Measurements from ENCODE around the gene PIEZO2.

The PIEZO2 gene

GRCh38 chr18:11064727-11065460 is 84.5 kb downstream of the PIEZO2 start:
- WGBS, 2 experiments (ENCODE audit: insufficient coverage in 2 of 2) = no CpG with 5 or more reads among the region's 7 CpGs
- no peaks in the 10 kb centered on the region for H3K4me1 ChIP-seq (ENCODE audit: control insufficient read depth, insufficient read depth, low read length, poor library complexity, severe bottlenecking)
- no peaks in the 10 kb centered on the region for H3K36me3 ChIP-seq (ENCODE audit: control insufficient read depth, insufficient read depth, low read length)
- no peaks in the 10 kb centered on the region for H3K9me3 ChIP-seq (ENCODE audit: control insufficient read depth, low read length)
- no peak overlapping the region for H3K4me3 ChIP-seq (ENCODE audit: extremely low read depth, insufficient read depth, low read length, poor library complexity, severe bottlenecking)
- no peak overlapping the region for H3K27ac ChIP-seq (ENCODE audit: low read depth, low read length, severe bottlenecking)

GRCh38 chr18:11064106-11064505 is 85.3 kb downstream of the PIEZO2 start:
- Histone ChIP-seq H3K4me1 (ENCODE audit: control insufficient read depth, insufficient read depth, low read length, poor library complexity, severe bottlenecking) (no peaks in the 10 kb centered on the region), H3K36me3 (ENCODE audit: control insufficient read depth, insufficient read depth, low read length) (no peaks in the 10 kb centered on the region), H3K9me3 (ENCODE audit: control insufficient read depth, low read length) (no peaks in the 10 kb centered on the region), H3K4me3 (ENCODE audit: extremely low read depth, insufficient read depth, low read length, poor library complexity, severe bottlenecking) (no peak overlapping the region), H3K27ac (ENCODE audit: low read depth, low read length, severe bottlenecking) (no peak overlapping the region)
- no CpG with 5 or more reads among the region's 2 CpGs for WGBS, 2 experiments (ENCODE audit: insufficient coverage in 2 of 2)

GRCh38 chr18:11055721-11056120 is 93.6 kb downstream of the PIEZO2 start:
- WGBS, 2 experiments (ENCODE audit: insufficient coverage in 2 of 2) = 94 to 96% methylated on average over 8 of the region's 8 CpGs

GRCh38 chr18:11054497-11054896 is 94.9 kb downstream of the PIEZO2 start:
- 100% methylated on average over 1 of the region's 4 CpGs for WGBS, 2 experiments (ENCODE audit: insufficient coverage in 2 of 2)
- Histone ChIP-seq H3K36me3 (ENCODE audit: control insufficient read depth, insufficient read depth, low read length) (no peaks in the 10 kb centered on the region), H3K4me1 (ENCODE audit: control insufficient read depth, insufficient read depth, low read length, poor library complexity, severe bottlenecking) (peaks cover 13% of the 10 kb centered on the region), H3K9me3 (ENCODE audit: control insufficient read depth, low read length) (no peaks in the 10 kb centered on the region), H3K4me3 (ENCODE audit: extremely low read depth, insufficient read depth, low read length, poor library complexity, severe bottlenecking) (no peak overlapping the region), H3K27ac (ENCODE audit: low read depth, low read length, severe bottlenecking) (no peak overlapping the region)

More at GRCh38 chr18:11055721-11056120, 93.6 kb downstream of the PIEZO2 start:
- Histone ChIP-seq H3K4me3 (ENCODE audit: extremely low read depth, insufficient read depth, low read length, poor library complexity, severe bottlenecking) (no peak overlapping the region), H3K9me3 (ENCODE audit: control insufficient read depth, low read length) (no peaks in the 10 kb centered on the region), H3K27ac (ENCODE audit: low read depth, low read length, severe bottlenecking) (no peak overlapping the region), H3K4me1 (ENCODE audit: control insufficient read depth, insufficient read depth, low read length, poor library complexity, severe bottlenecking) (peaks cover 13% of the 10 kb centered on the region), H3K36me3 (ENCODE audit: control insufficient read depth, insufficient read depth, low read length) (no peaks in the 10 kb centered on the region)

GRCh38 chr18:11053293-11053692 is 96.1 kb downstream of the PIEZO2 start:
- no peak overlapping the region for H3K4me3 ChIP-seq (ENCODE audit: extremely low read depth, insufficient read depth, low read length, poor library complexity, severe bottlenecking)
- peaks cover 13% of the 10 kb centered on the region for H3K4me1 ChIP-seq (ENCODE audit: control insufficient read depth, insufficient read depth, low read length, poor library complexity, severe bottlenecking)
- WGBS, 2 experiments (ENCODE audit: insufficient coverage in 2 of 2) = 100% methylated on average over 1 of the region's 1 CpG; no CpG with 5 or more reads in 1 of the 2 experiments
- H3K9me3 ChIP-seq (ENCODE audit: control insufficient read depth, low read length) = no peaks in the 10 kb centered on the region
- no peaks in the 10 kb centered on the region for H3K36me3 ChIP-seq (ENCODE audit: control insufficient read depth, insufficient read depth, low read length)
- H3K27ac ChIP-seq (ENCODE audit: low read depth, low read length, severe bottlenecking) = no peak overlapping the region

- Histone ChIP-seq H3K27ac (ENCODE audit: low read depth, low read length, severe bottlenecking) (no peak overlapping the region), H3K4me1 (ENCODE audit: control insufficient read depth, insufficient read depth, low read length, poor library complexity, severe bottlenecking) (peaks cover 18% of the 10 kb centered on the region), H3K9me3 (ENCODE audit: control insufficient read depth, low read length) (no peaks in the 10 kb centered on the region), H3K36me3 (ENCODE audit: control insufficient read depth, insufficient read depth, low read length) (no peaks in the 10 kb centered on the region), H3K4me3 (ENCODE audit: extremely low read depth, insufficient read depth, low read length, poor library complexity, severe bottlenecking) (no peak overlapping the region)
- WGBS, 2 experiments (ENCODE audit: insufficient coverage in 2 of 2) = 66% methylated on average over 2 of the region's 3 CpGs; no CpG with 5 or more reads in 1 of the 2 experiments
Observed at GRCh38 chr18:11052800-11053199, 96.6 kb downstream of the PIEZO2 start.

- H3K27ac ChIP-seq (ENCODE audit: low read depth, low read length, severe bottlenecking) = no peak overlapping the region
- WGBS, 2 experiments (ENCODE audit: insufficient coverage in 2 of 2) = 97 to 100% methylated on average over 3 of the region's 3 CpGs
- no peaks in the 10 kb centered on the region for H3K9me3 ChIP-seq (ENCODE audit: control insufficient read depth, low read length)
- H3K4me1 ChIP-seq (ENCODE audit: control insufficient read depth, insufficient read depth, low read length, poor library complexity, severe bottlenecking) = peaks cover 26% of the 10 kb centered on the region
- no peaks in the 10 kb centered on the region for H3K36me3 ChIP-seq (ENCODE audit: control insufficient read depth, insufficient read depth, low read length)
- no peak overlapping the region for H3K4me3 ChIP-seq (ENCODE audit: extremely low read depth, insufficient read depth, low read length, poor library complexity, severe bottlenecking)
Observed at GRCh38 chr18:11051462-11051861, 97.9 kb downstream of the PIEZO2 start.

- H3K27ac ChIP-seq (ENCODE audit: low read depth, low read length, severe bottlenecking) = no peak overlapping the region
- H3K9me3 ChIP-seq (ENCODE audit: control insufficient read depth, low read length) = no peaks in the 10 kb centered on the region
- H3K36me3 ChIP-seq (ENCODE audit: control insufficient read depth, insufficient read depth, low read length) = no peaks in the 10 kb centered on the region
- H3K4me1 ChIP-seq (ENCODE audit: control insufficient read depth, insufficient read depth, low read length, poor library complexity, severe bottlenecking) = peaks cover 26% of the 10 kb centered on the region
- 63% methylated on average over 1 of the region's 2 CpGs; no CpG with 5 or more reads in 1 of the 2 experiments for WGBS, 2 experiments (ENCODE audit: insufficient coverage in 2 of 2)
- H3K4me3 ChIP-seq (ENCODE audit: extremely low read depth, insufficient read depth, low read length, poor library complexity, severe bottlenecking) = no peak overlapping the region
Observed at GRCh38 chr18:11050966-11051365, 98.4 kb downstream of the PIEZO2 start.

- Histone ChIP-seq H3K4me1 (ENCODE audit: control insufficient read depth, insufficient read depth, low read length, poor library complexity, severe bottlenecking) (peaks cover 21% of the 10 kb centered on the region), H3K4me3 (ENCODE audit: extremely low read depth, insufficient read depth, low read length, poor library complexity, severe bottlenecking) (no peak overlapping the region), H3K36me3 (ENCODE audit: control insufficient read depth, insufficient read depth, low read length) (no peaks in the 10 kb centered on the region), H3K9me3 (ENCODE audit: control insufficient read depth, low read length) (no peaks in the 10 kb centered on the region), H3K27ac (ENCODE audit: low read depth, low read length, severe bottlenecking) (peak overlapping the region; percentile 33)
- WGBS, 2 experiments (ENCODE audit: insufficient coverage in 2 of 2) = 94% methylated on average over 3 to 4 of the region's 5 CpGs
Observed at GRCh38 chr18:11047817-11048216, 101.6 kb downstream of the PIEZO2 start.

- 79% methylated on average over 2 of the region's 7 CpGs; no CpG with 5 or more reads in 1 of the 2 experiments for WGBS, 2 experiments (ENCODE audit: insufficient coverage in 2 of 2)
- Histone ChIP-seq H3K9me3 (ENCODE audit: control insufficient read depth, low read length) (no peaks in the 10 kb centered on the region), H3K4me1 (ENCODE audit: control insufficient read depth, insufficient read depth, low read length, poor library complexity, severe bottlenecking) (peaks cover 14% of the 10 kb centered on the region), H3K36me3 (ENCODE audit: control insufficient read depth, insufficient read depth, low read length) (no peaks in the 10 kb centered on the region), H3K27ac (ENCODE audit: low read depth, low read length, severe bottlenecking) (peak overlapping the region; percentile 33), H3K4me3 (ENCODE audit: extremely low read depth, insufficient read depth, low read length, poor library complexity, severe bottlenecking) (no peak overlapping the region)
Observed at GRCh38 chr18:11047156-11047555, 102.2 kb downstream of the PIEZO2 start.

- Histone ChIP-seq H3K4me3 (ENCODE audit: extremely low read depth, insufficient read depth, low read length, poor library complexity, severe bottlenecking) (no peak overlapping the region), H3K9me3 (ENCODE audit: control insufficient read depth, low read length) (no peaks in the 10 kb centered on the region), H3K36me3 (ENCODE audit: control insufficient read depth, insufficient read depth, low read length) (no peaks in the 10 kb centered on the region), H3K27ac (ENCODE audit: low read depth, low read length, severe bottlenecking) (no peak overlapping the region), H3K4me1 (ENCODE audit: control insufficient read depth, insufficient read depth, low read length, poor library complexity, severe bottlenecking) (peaks cover 13% of the 10 kb centered on the region)
- WGBS, 2 experiments (ENCODE audit: insufficient coverage in 2 of 2) = no CpG with 5 or more reads among the region's 2 CpGs
Observed at GRCh38 chr18:11046140-11046539, 103.2 kb downstream of the PIEZO2 start.

All from mesodermal cell (in vitro differentiated cells).